ENCODE data around the gene ACAA1. TPM values are rescaled to one million over a fixed set of nuclear protein-coding genes. Genes with fewer than 3 reads are reported as not detected.

ACAA1 gene
- polyA plus RNA-seq, 1 experiment = 47.6 TPM

GRCh38 chr3:38109580-38110313, 27.2 kb downstream of the ACAA1 start:
- TF ChIP-seq CTCF (IDR thresholded peaks at IDR 0.05; ENCODE audit: low read depth, low read length) = no peak
- Histone ChIP-seq H3K27ac (ENCODE audit: low read depth, low read length) (no peak overlapping the region), H3K4me3 (ENCODE audit: low read depth, low read length) (no peak overlapping the region), H3K9me3 (ENCODE audit: control insufficient read depth, insufficient read depth, low read length) (no peaks in the 10 kb centered on the region), H3K27me3 (ENCODE audit: control insufficient read depth, insufficient read depth, low read length) (peaks cover 5% of the 10 kb centered on the region)
- ChIA-PET CTCF (interaction anchor here (0.5 kb wide), 1 partner anchor 169 kb away, joined by 5 read pairs; no protein-coding TSS in a partner anchor), POLR2A (interaction anchor here (1.1 kb wide), 1 partner anchor 8 kb away, joined by 4 read pairs; no protein-coding TSS in a partner anchor)
- no peak for DNase-seq (ENCODE audit: low read depth, low spot score)

GRCh38 chr3:38108649-38109579, 28.0 kb downstream of the ACAA1 start:
- Histone ChIP-seq H3K9me3 (ENCODE audit: control insufficient read depth, insufficient read depth, low read length) (no peaks in the 10 kb centered on the region), H3K27ac (ENCODE audit: low read depth, low read length) (no peak overlapping the region), H3K4me3 (ENCODE audit: low read depth, low read length) (no peak overlapping the region), H3K27me3 (ENCODE audit: control insufficient read depth, insufficient read depth, low read length) (no peaks in the 10 kb centered on the region)
- DNase-seq (ENCODE audit: low read depth, low spot score) = no peak
- ChIA-PET POLR2A (interaction anchor here (1.1 kb wide), 1 partner anchor 9 kb away, joined by 4 read pairs; no protein-coding TSS in a partner anchor), CTCF (no interaction called here)
- TF ChIP-seq CTCF (IDR thresholded peaks at IDR 0.05; ENCODE audit: low read depth, low read length) = no peak

GRCh38 chr3:38107911-38108648, 28.8 kb downstream of the ACAA1 start:
- CTCF ChIA-PET = no interaction called here

GRCh38 chr3:38105525-38105924, 31.4 kb downstream of the ACAA1 start:
- Histone ChIP-seq H3K9me3 (ENCODE audit: control insufficient read depth, insufficient read depth, low read length) (no peaks in the 10 kb centered on the region), H3K27ac (ENCODE audit: low read depth, low read length) (no peak overlapping the region), H3K27me3 (ENCODE audit: control insufficient read depth, insufficient read depth, low read length) (peaks cover 4% of the 10 kb centered on the region), H3K4me3 (ENCODE audit: low read depth, low read length) (no peak overlapping the region)
- ChIA-PET CTCF (no interaction called here), POLR2A (no interaction called here)
- no peak for TF ChIP-seq CTCF (IDR thresholded peaks at IDR 0.05; ENCODE audit: low read depth, low read length)
- DNase-seq (ENCODE audit: low read depth, low spot score) = no peak

More at GRCh38 chr3:38107911-38108648, 28.8 kb downstream of the ACAA1 start:
- H3K9me3 ChIP-seq (ENCODE audit: control insufficient read depth, insufficient read depth, low read length) = no peaks in the 10 kb centered on the region
- POLR2A ChIA-PET = interaction anchor here (0.6 to 1.1 kb wide), 2 partner anchors 10 to 133 kb away, joined by 4 read pairs; no protein-coding TSS in a partner anchor
- no peak overlapping the region for H3K4me3 ChIP-seq (ENCODE audit: low read depth, low read length)
- DNase-seq (ENCODE audit: low read depth, low spot score) = no peak
- H3K27ac ChIP-seq (ENCODE audit: low read depth, low read length) = no peak overlapping the region
- no peaks in the 10 kb centered on the region for H3K27me3 ChIP-seq (ENCODE audit: control insufficient read depth, insufficient read depth, low read length)
- TF ChIP-seq CTCF (IDR thresholded peaks at IDR 0.05; ENCODE audit: low read depth, low read length) = no peak

Measured in AG04450 (cell line).